ENCODE data around the gene RHEBL1.

DNA sequence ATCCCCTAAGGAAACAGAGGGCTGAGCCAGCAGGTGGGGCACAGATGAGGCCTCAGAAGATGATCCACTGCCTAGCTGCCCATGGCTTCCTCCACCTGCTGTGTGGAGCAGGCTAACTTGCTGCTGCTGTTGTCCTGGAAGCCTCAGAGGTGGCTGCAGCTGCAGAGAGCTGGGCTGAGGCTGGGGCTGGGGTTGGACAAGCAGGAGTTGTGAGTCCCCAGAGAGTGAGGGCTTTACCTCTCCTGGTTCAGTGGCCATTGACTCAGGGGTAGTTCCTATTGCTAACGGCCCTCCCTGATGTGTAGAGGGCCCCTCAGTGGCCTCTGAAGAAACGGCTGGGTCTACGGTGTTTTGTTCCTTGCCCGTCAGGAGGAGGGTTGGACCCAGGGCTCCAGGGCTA is 37.5 kb downstream of the RHEBL1 start:
- TF ChIP-seq, protein P1, sequence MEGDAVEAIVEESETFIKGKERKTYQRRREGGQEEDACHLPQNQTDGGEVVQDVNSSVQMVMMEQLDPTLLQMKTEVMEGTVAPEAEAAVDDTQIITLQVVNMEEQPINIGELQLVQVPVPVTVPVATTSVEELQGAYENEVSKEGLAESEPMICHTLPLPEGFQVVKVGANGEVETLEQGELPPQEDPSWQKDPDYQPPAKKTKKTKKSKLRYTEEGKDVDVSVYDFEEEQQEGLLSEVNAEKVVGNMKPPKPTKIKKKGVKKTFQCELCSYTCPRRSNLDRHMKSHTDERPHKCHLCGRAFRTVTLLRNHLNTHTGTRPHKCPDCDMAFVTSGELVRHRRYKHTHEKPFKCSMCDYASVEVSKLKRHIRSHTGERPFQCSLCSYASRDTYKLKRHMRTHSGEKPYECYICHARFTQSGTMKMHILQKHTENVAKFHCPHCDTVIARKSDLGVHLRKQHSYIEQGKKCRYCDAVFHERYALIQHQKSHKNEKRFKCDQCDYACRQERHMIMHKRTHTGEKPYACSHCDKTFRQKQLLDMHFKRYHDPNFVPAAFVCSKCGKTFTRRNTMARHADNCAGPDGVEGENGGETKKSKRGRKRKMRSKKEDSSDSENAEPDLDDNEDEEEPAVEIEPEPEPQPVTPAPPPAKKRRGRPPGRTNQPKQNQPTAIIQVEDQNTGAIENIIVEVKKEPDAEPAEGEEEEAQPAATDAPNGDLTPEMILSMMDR (IDR thresholded peaks at IDR 0.05): no peak
- no peak for TF ChIP-seq POLR2A (IDR thresholded peaks at IDR 0.05)

Measured in body of pancreas (tissue), 4 donors.